ENCODE results near the gene UBASH3A.

DNA sequence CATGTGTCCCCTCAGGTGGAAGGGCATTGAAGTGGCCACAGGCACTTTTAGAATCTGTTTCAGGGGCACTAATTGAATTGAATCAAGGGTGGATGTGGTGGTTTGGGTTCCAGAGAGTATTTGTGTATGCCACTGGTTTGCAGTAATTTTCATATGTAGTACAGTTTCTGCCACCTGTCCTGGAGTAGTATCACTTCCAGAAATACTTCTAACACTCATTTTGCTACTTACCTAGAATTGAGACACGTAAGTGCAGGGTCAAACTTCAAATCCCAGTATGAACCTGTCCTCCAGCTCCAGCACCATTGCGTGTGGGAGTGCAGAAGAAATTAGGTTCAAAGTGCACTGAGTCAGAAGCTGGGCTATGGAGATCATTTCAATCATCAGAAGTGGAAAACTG is 65.6 kb downstream of the UBASH3A start:
- TF ChIP-seq, protein P1, sequence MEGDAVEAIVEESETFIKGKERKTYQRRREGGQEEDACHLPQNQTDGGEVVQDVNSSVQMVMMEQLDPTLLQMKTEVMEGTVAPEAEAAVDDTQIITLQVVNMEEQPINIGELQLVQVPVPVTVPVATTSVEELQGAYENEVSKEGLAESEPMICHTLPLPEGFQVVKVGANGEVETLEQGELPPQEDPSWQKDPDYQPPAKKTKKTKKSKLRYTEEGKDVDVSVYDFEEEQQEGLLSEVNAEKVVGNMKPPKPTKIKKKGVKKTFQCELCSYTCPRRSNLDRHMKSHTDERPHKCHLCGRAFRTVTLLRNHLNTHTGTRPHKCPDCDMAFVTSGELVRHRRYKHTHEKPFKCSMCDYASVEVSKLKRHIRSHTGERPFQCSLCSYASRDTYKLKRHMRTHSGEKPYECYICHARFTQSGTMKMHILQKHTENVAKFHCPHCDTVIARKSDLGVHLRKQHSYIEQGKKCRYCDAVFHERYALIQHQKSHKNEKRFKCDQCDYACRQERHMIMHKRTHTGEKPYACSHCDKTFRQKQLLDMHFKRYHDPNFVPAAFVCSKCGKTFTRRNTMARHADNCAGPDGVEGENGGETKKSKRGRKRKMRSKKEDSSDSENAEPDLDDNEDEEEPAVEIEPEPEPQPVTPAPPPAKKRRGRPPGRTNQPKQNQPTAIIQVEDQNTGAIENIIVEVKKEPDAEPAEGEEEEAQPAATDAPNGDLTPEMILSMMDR (IDR thresholded peaks at IDR 0.05): no peak
- TF ChIP-seq POLR2A (IDR thresholded peaks at IDR 0.05) (no peak), EP300 (IDR thresholded peaks at IDR 0.05) (no peak)
